Osteocyte (in vitro differentiated cells): ENCODE data around the gene LENEP. TPM values are rescaled to one million over a fixed set of nuclear protein-coding genes. Genes with fewer than 3 reads are reported as not detected.

Experiments used
- DNase-seq: peaks from one replicate; pipeline ENCODE4 v3.0.0; 2021; ENCODE audit warnings: mixed read lengths; ENCODE audit not compliant: unreplicated experiment; ENCODE audit errors: extremely low spot score
- H3K27ac Mint-ChIP-seq: one replicate; pipeline ENCODE4 v1.8.0; 2021; ENCODE audit warnings: mild to moderate bottlenecking, mixed read lengths; ENCODE audit not compliant: unreplicated experiment
- H3K27me3 Mint-ChIP-seq: one replicate; pipeline ENCODE4 v1.8.0; 2021; ENCODE audit warnings: mixed read lengths; ENCODE audit not compliant: unreplicated experiment
- H3K36me3 Mint-ChIP-seq: one replicate; pipeline ENCODE4 v1.8.0; 2021; ENCODE audit warnings: mixed read lengths; ENCODE audit not compliant: unreplicated experiment
- H3K4me1 Mint-ChIP-seq: one replicate; pipeline ENCODE4 v1.8.0; 2021; ENCODE audit warnings: mixed read lengths; ENCODE audit not compliant: unreplicated experiment
- H3K4me3 Mint-ChIP-seq: one replicate; pipeline ENCODE4 v1.8.0; 2021; ENCODE audit warnings: mild to moderate bottlenecking, moderate library complexity, mixed read lengths; ENCODE audit not compliant: unreplicated experiment
- H3K9me3 Mint-ChIP-seq: one replicate; pipeline ENCODE4 v1.8.0; 2021; ENCODE audit warnings: mixed read lengths; ENCODE audit not compliant: unreplicated experiment
- CTCF ChIP-seq: fragments of 200-600 bp; sonication (generic); IDR thresholded peaks from 2 replicates; pipeline ENCODE4 v1.5.0; 2021; ENCODE audit warnings: antibody characterized with exemption, mild to moderate bottlenecking, moderate library complexity
- total RNA-seq: library from RNA; stranded (reverse); gene quantifications from 2 replicates; pipeline ENCODE4 v1.2.1, GENCODE V29; 2021

The LENEP gene
- total RNA-seq, 1 donor from 2014 or later: not detected

GRCh38 chr1:154961207-154962155 is 31.9 kb upstream of the LENEP start, which contains the start of gene PYGO2:
Gene PYGO2, minus strand, starts transcription at chr1:154961782. Its CDS starts 206 bp downstream, at chr1:154961576.
- TF ChIP-seq CTCF: peak; percentile 77
- Mint-ChIP-seq H3K9me3 (no peaks in the 10 kb centered on the region), H3K27me3 (no peaks in the 10 kb centered on the region), H3K27ac (peak within 1 kb of the TSS; percentile 91), H3K36me3 (peaks cover 16% of the 10 kb centered on the region), H3K4me1 (peaks cover 40% of the 10 kb centered on the region), H3K4me3 (peak within 1 kb of the TSS; percentile 84)
- peak; percentile 93 for DNase-seq

GRCh38 chr1:154962156-154962749 is 31.1 kb upstream of the LENEP start:
- no peaks in the 10 kb centered on the region for H3K9me3 Mint-ChIP-seq
- DNase-seq: no peak
- H3K4me1 Mint-ChIP-seq: peaks cover 32% of the 10 kb centered on the region
- H3K4me3 Mint-ChIP-seq: peak overlapping the region; percentile 80
- H3K27me3 Mint-ChIP-seq: no peaks in the 10 kb centered on the region
- TF ChIP-seq CTCF: no peak
- peak overlapping the region; percentile 91 for H3K27ac Mint-ChIP-seq
- H3K36me3 Mint-ChIP-seq: peaks cover 20% of the 10 kb centered on the region

GRCh38 chr1:154962795-154963330 is 30.5 kb upstream of the LENEP start:
- Mint-ChIP-seq H3K36me3 (peaks cover 21% of the 10 kb centered on the region), H3K4me1 (peaks cover 31% of the 10 kb centered on the region), H3K4me3 (peak overlapping the region; percentile 80), H3K9me3 (no peaks in the 10 kb centered on the region), H3K27ac (peak overlapping the region; percentile 91), H3K27me3 (no peaks in the 10 kb centered on the region)
- no peak for TF ChIP-seq CTCF
- no peak for DNase-seq

GRCh38 chr1:154963643-154964042 is 29.7 kb upstream of the LENEP start:
- Mint-ChIP-seq H3K27ac (peak overlapping the region; percentile 36), H3K4me1 (peaks cover 38% of the 10 kb centered on the region), H3K27me3 (no peaks in the 10 kb centered on the region), H3K4me3 (no peak overlapping the region), H3K9me3 (no peaks in the 10 kb centered on the region), H3K36me3 (peaks cover 21% of the 10 kb centered on the region)
- DNase-seq: no peak
- no peak for TF ChIP-seq CTCF

GRCh38 chr1:154964359-154964758 is 29.0 kb upstream of the LENEP start:
- H3K4me1 Mint-ChIP-seq: peaks cover 45% of the 10 kb centered on the region
- H3K27me3 Mint-ChIP-seq: no peaks in the 10 kb centered on the region
- peaks cover 21% of the 10 kb centered on the region for H3K36me3 Mint-ChIP-seq
- no peak for DNase-seq
- no peaks in the 10 kb centered on the region for H3K9me3 Mint-ChIP-seq
- H3K4me3 Mint-ChIP-seq: no peak overlapping the region
- TF ChIP-seq CTCF: no peak
- no peak overlapping the region for H3K27ac Mint-ChIP-seq
